GM10266 (cell line): Measurements from ENCODE around the gene PPDPF.
"Not testable (repeated sequence)": the region's sequence is repeated elsewhere in the genome, so short reads cannot be mapped to it uniquely, and the experiment has no call there.

Experiments
- DNase-seq: peaks from one replicate; pipeline ENCODE4 v3.0.0; 2012; ENCODE audit errors: extremely low spot score
- CTCF ChIP-seq: IDR thresholded peaks from 2 replicates; pipeline ENCODE4 v1.5.1; 2012; ENCODE audit warnings: mild to moderate bottlenecking, low read depth; ENCODE audit not compliant: control insufficient read depth, insufficient read depth; ENCODE audit errors: missing control alignments

The PPDPF gene

GRCh38 chr20:63566395-63567135 is 46.0 kb downstream of the PPDPF start:
- no peak for TF ChIP-seq CTCF
- DNase-seq: no peak

- no peak for DNase-seq
- no peak for TF ChIP-seq CTCF
Observed at GRCh38 chr20:63567136-63567385, 46.5 kb downstream of the PPDPF start.

GRCh38 chr20:63567386-63568169 is 47.0 kb downstream of the PPDPF start:
- DNase-seq: peak; percentile 80
- no peak for TF ChIP-seq CTCF

GRCh38 chr20:63568170-63568981 is 47.8 kb downstream of the PPDPF start:
- TF ChIP-seq CTCF: no peak

GRCh38 chr20:63568986-63569949 is 48.7 kb downstream of the PPDPF start:
- no peak for DNase-seq
- TF ChIP-seq CTCF: no peak

More at GRCh38 chr20:63568170-63568981, 47.8 kb downstream of the PPDPF start:
- no peak for DNase-seq

GRCh38 chr20:63570281-63571086 is 49.9 kb downstream of the PPDPF start:
- no peak for TF ChIP-seq CTCF
- DNase-seq: no peak

GRCh38 chr20:63571087-63571478 is 50.5 kb downstream of the PPDPF start:
- not testable (repeated sequence) for DNase-seq
